ENCODE measurements around the gene OTOA. TPM values are rescaled to one million over a fixed set of nuclear protein-coding genes. Genes with fewer than 3 reads are reported as not detected.
"Not testable (repeated sequence)": the region's sequence is repeated elsewhere in the genome, so short reads cannot be mapped to it uniquely, and the experiment has no call there.

Gene OTOA
- total RNA-seq, 2 donors from 2014 or later = 0.25 to 0.33 TPM

GRCh38 chr16:21703156-21703555 is 39.4 kb downstream of the OTOA start:
- no peaks in the 10 kb centered on the region for H3K9me3 Mint-ChIP-seq
- ATAC-seq (no peak), DNase-seq (ENCODE audit: low spot score) (no peak)
- H3K4me1 Mint-ChIP-seq (ENCODE audit: low read depth in 2 of 2) = peaks cover 7 to 17% of the 10 kb centered on the region in 2 donors
- no peaks in the 10 kb centered on the region for H3K36me3 Mint-ChIP-seq
- H3K27ac Mint-ChIP-seq = no peak overlapping the region
- no peak overlapping the region for H3K4me3 Mint-ChIP-seq
- H3K27me3 Mint-ChIP-seq = peaks cover 6 to 11% of the 10 kb centered on the region in 2 donors

- Mint-ChIP-seq H3K4me1 (ENCODE audit: low read depth in 2 of 2) (peaks cover 10 to 17% of the 10 kb centered on the region in 2 donors), H3K9me3 (no peaks in the 10 kb centered on the region), H3K36me3 (no peaks in the 10 kb centered on the region), H3K27ac (no peak overlapping the region), H3K27me3 (peaks cover 6 to 11% of the 10 kb centered on the region in 2 donors), H3K4me3 (no peak overlapping the region)
- DNase-seq (ENCODE audit: low spot score) (no peak), ATAC-seq (peak in 1 of 2 donors; percentile 69)
Observed at GRCh38 chr16:21703589-21704174, 39.9 kb downstream of the OTOA start.

- no peak for ATAC-seq
- Mint-ChIP-seq H3K27me3 (peaks cover 6 to 11% of the 10 kb centered on the region in 2 donors), H3K27ac (no peak overlapping the region), H3K4me1 (ENCODE audit: low read depth in 2 of 2) (peaks cover 10 to 17% of the 10 kb centered on the region in 2 donors), H3K4me3 (no peak overlapping the region), H3K9me3 (no peaks in the 10 kb centered on the region), H3K36me3 (no peaks in the 10 kb centered on the region)
- DNase-seq (ENCODE audit: low spot score) = no peak
Observed at GRCh38 chr16:21704266-21704665, 40.5 kb downstream of the OTOA start.

GRCh38 chr16:21704733-21705132 is 41.0 kb downstream of the OTOA start:
- Mint-ChIP-seq H3K27me3 (peaks cover 6 to 11% of the 10 kb centered on the region in 2 donors), H3K36me3 (no peaks in the 10 kb centered on the region), H3K9me3 (no peaks in the 10 kb centered on the region), H3K27ac (no peak overlapping the region), H3K4me3 (no peak overlapping the region), H3K4me1 (ENCODE audit: low read depth in 2 of 2) (peaks cover 10 to 17% of the 10 kb centered on the region in 2 donors)
- DNase-seq (ENCODE audit: low spot score) (no peak), ATAC-seq (no peak)

- ATAC-seq (peak; percentile 61 to 70), DNase-seq (ENCODE audit: low spot score) (peak; percentile 79)
- peaks cover 4 to 5% of the 10 kb centered on the region in 2 donors for H3K27me3 Mint-ChIP-seq
- H3K9me3 Mint-ChIP-seq = no peaks in the 10 kb centered on the region
- no peaks in the 10 kb centered on the region for H3K36me3 Mint-ChIP-seq
- H3K27ac Mint-ChIP-seq = no peak overlapping the region
- no peak overlapping the region for H3K4me3 Mint-ChIP-seq
- peaks cover 7 to 11% of the 10 kb centered on the region in 2 donors for H3K4me1 Mint-ChIP-seq (ENCODE audit: low read depth in 2 of 2)
Observed at GRCh38 chr16:21708533-21709115, 44.9 kb downstream of the OTOA start.

- no peak for DNase-seq (ENCODE audit: low spot score)
- Mint-ChIP-seq H3K27ac (no peak overlapping the region), H3K4me3 (no peak overlapping the region), H3K27me3 (peaks cover 4 to 5% of the 10 kb centered on the region in 2 donors), H3K4me1 (ENCODE audit: low read depth in 2 of 2) (peaks cover 0 to 3% of the 10 kb centered on the region in 2 donors), H3K9me3 (no peaks in the 10 kb centered on the region), H3K36me3 (no peaks in the 10 kb centered on the region)
- no peak for ATAC-seq
Observed at GRCh38 chr16:21710938-21711337, 47.2 kb downstream of the OTOA start.

GRCh38 chr16:21713549-21714368 is 50.0 kb downstream of the OTOA start:
- ATAC-seq (no peak), DNase-seq (ENCODE audit: low spot score) (no peak)
- no peaks in the 10 kb centered on the region for H3K4me1 Mint-ChIP-seq (ENCODE audit: low read depth in 2 of 2)
- no peak overlapping the region for H3K27ac Mint-ChIP-seq
- H3K9me3 Mint-ChIP-seq = no peaks in the 10 kb centered on the region
- H3K27me3 Mint-ChIP-seq = peaks cover 0 to 4% of the 10 kb centered on the region in 2 donors
- no peaks in the 10 kb centered on the region for H3K36me3 Mint-ChIP-seq
- H3K4me3 Mint-ChIP-seq = no peak overlapping the region

GRCh38 chr16:21714369-21714618 is 50.5 kb downstream of the OTOA start:
- not testable (repeated sequence) for DNase-seq (ENCODE audit: low spot score); H3K27ac Mint-ChIP-seq; H3K27me3 Mint-ChIP-seq; ATAC-seq; H3K4me3 Mint-ChIP-seq; H3K9me3 Mint-ChIP-seq; H3K4me1 Mint-ChIP-seq (ENCODE audit: low read depth in 2 of 2); H3K36me3 Mint-ChIP-seq

GRCh38 chr16:21717608-21718007 is 53.8 kb downstream of the OTOA start:
- H3K36me3 Mint-ChIP-seq = no peaks in the 10 kb centered on the region
- ATAC-seq (no peak), DNase-seq (ENCODE audit: low spot score) (no peak)
- H3K9me3 Mint-ChIP-seq = no peaks in the 10 kb centered on the region
- no peak overlapping the region for H3K27ac Mint-ChIP-seq
- H3K4me1 Mint-ChIP-seq (ENCODE audit: low read depth in 2 of 2) = no peaks in the 10 kb centered on the region
- H3K4me3 Mint-ChIP-seq = no peak overlapping the region
- H3K27me3 Mint-ChIP-seq = peaks cover 0 to 4% of the 10 kb centered on the region in 2 donors

- Mint-ChIP-seq H3K9me3 (peaks cover 3% of the 10 kb centered on the region), H3K36me3 (no peaks in the 10 kb centered on the region), H3K27me3 (peaks cover 0 to 6% of the 10 kb centered on the region in 2 donors), H3K27ac (no peak overlapping the region), H3K4me3 (no peak overlapping the region), H3K4me1 (ENCODE audit: low read depth in 2 of 2) (peaks cover 0 to 3% of the 10 kb centered on the region in 2 donors)
- DNase-seq (ENCODE audit: low spot score) = no peak
- no peak for ATAC-seq
Observed at GRCh38 chr16:21719283-21719682, 55.5 kb downstream of the OTOA start.

GRCh38 chr16:21720533-21720932 is 56.8 kb downstream of the OTOA start:
- H3K4me3 Mint-ChIP-seq = no peak overlapping the region
- ATAC-seq = no peak
- H3K27me3 Mint-ChIP-seq = peaks cover 0 to 2% of the 10 kb centered on the region in 2 donors
- H3K9me3 Mint-ChIP-seq = peaks cover 3% of the 10 kb centered on the region
- no peaks in the 10 kb centered on the region for H3K36me3 Mint-ChIP-seq
- peaks cover 0 to 3% of the 10 kb centered on the region in 2 donors for H3K4me1 Mint-ChIP-seq (ENCODE audit: low read depth in 2 of 2)
- DNase-seq (ENCODE audit: low spot score) = no peak
- H3K27ac Mint-ChIP-seq = no peak overlapping the region

GRCh38 chr16:21722771-21723455 is 59.1 kb downstream of the OTOA start:
- Mint-ChIP-seq H3K27me3 (peaks cover 0 to 6% of the 10 kb centered on the region in 2 donors), H3K4me1 (ENCODE audit: low read depth in 2 of 2) (peaks cover 0 to 3% of the 10 kb centered on the region in 2 donors), H3K9me3 (peaks cover 3% of the 10 kb centered on the region), H3K36me3 (no peaks in the 10 kb centered on the region), H3K27ac (peak overlapping the region in 1 of 2 donors; percentile 3), H3K4me3 (no peak overlapping the region)
- ATAC-seq (no peak), DNase-seq (ENCODE audit: low spot score) (no peak)

- Mint-ChIP-seq H3K27ac (peak overlapping the region in 1 of 2 donors; percentile 3), H3K36me3 (no peaks in the 10 kb centered on the region), H3K4me1 (ENCODE audit: low read depth in 2 of 2) (peaks cover 0 to 3% of the 10 kb centered on the region in 2 donors), H3K9me3 (peaks cover 3% of the 10 kb centered on the region), H3K27me3 (peaks cover 0 to 6% of the 10 kb centered on the region in 2 donors), H3K4me3 (no peak overlapping the region)
- no peak for ATAC-seq
- DNase-seq (ENCODE audit: low spot score) = no peak
Observed at GRCh38 chr16:21723532-21723931, 59.8 kb downstream of the OTOA start.

- H3K27ac Mint-ChIP-seq = no peak overlapping the region
- peaks cover 0 to 3% of the 10 kb centered on the region in 2 donors for H3K4me1 Mint-ChIP-seq (ENCODE audit: low read depth in 2 of 2)
- ATAC-seq (no peak), DNase-seq (ENCODE audit: low spot score) (no peak)
- H3K36me3 Mint-ChIP-seq = no peaks in the 10 kb centered on the region
- no peak overlapping the region for H3K4me3 Mint-ChIP-seq
- peaks cover 0 to 9% of the 10 kb centered on the region in 2 donors for H3K27me3 Mint-ChIP-seq
- peaks cover 3% of the 10 kb centered on the region for H3K9me3 Mint-ChIP-seq
Observed at GRCh38 chr16:21727344-21727743, 63.6 kb downstream of the OTOA start.
